Lower leg skin (tissue), 4 donors: ENCODE results near the gene NUBP2. TPM values are rescaled to one million over a fixed set of nuclear protein-coding genes. Genes with fewer than 3 reads are reported as not detected.

Experiments used
- DNase-seq, 2 donors: peaks; one replicate each; pipeline ENCODE4 v3.0.0-alpha.2; 2019; ENCODE audit warnings: low spot score in 2 of 2
- H3K4me3 ChIP-seq: fragments of 200-600 bp; sonication (generic); 2 replicates; pipeline ENCODE4 v1.5.1; 2017; ENCODE audit warnings: mild to moderate bottlenecking, low read depth; ENCODE audit not compliant: poor library complexity, severe bottlenecking
- CTCF ChIP-seq, 3 donors: fragments of 450-650 bp; IDR thresholded peaks; one replicate each; pipeline ENCODE4 v1.5.1; 2016; ENCODE audit warnings: antibody characterized with exemption in 3 of 3, mild to moderate bottlenecking in 3 of 3, moderate library complexity in 2 of 3
- POLR2A ChIP-seq, 2 donors: fragments of 450-650 bp; IDR thresholded peaks; one replicate each; pipeline ENCODE4 v1.6.1; 2016 to 2017; ENCODE audit warnings: antibody characterized with exemption in 2 of 2, mild to moderate bottlenecking in 1 of 2, moderate library complexity in 1 of 2
- WGBS, 2 donors: methylation state at CpG; one replicate each; pipeline ENCODE4 v1.1.5; 2018; 5-methylcytosine and 5-hydroxymethylcytosine counted together
- intact Hi-C: fragments of 100-400 bp; cut with DNase I; formaldehyde crosslinking; loops from one replicate; pipeline ENCODE4 v1.15.0; 2023; ENCODE audit warnings: low total_unique reads
- total RNA-seq, 4 donors: library from RNA; depleted of rRNA; stranded (reverse); fragments of >200 nt; gene quantifications; one replicate each; pipeline ENCODE4 v1.1.0, GENCODE V29; 2016

NUBP2 gene
- total RNA-seq, 4 donors from 2014 or later: 79.7 to 108 (median 91.3) TPM

- intact Hi-C loops: no loop called here
- TF ChIP-seq CTCF (IDR thresholded peaks at IDR 0.05) (no peak), POLR2A (IDR thresholded peaks at IDR 0.05) (no peak)
- peak in 1 of 2 donors; percentile 85 for DNase-seq
- WGBS, 2 donors: 70 to 80% methylated on average over 28 to 32 of the region's 38 CpGs
- no peak overlapping the region for H3K4me3 ChIP-seq
These were observed 5.4 kb downstream of the NUBP2 start for GRCh38 chr16:1788095-1788707.

DNA sequence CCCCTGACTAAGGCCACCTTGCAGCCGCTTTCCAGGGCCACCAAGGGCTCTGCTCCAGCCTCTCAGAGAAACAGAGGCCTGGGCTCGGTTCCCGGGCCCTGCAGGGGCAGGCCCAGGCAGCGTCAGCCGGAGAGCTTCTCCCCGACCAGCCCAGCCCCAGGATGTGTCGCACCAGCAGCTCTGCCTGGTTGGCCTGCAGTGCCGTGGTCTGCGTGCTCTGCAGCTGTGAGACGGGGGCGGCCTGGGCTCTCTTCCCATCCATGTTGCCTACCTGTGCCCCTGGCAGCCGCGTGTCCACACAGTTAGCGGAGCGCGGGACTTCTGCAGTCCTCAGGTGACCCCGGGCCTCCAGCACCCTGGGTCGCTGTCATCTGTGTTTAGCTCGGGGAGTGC, 5.9 kb downstream of the NUBP2 start:
- intact Hi-C loops: no loop called here
- DNase-seq: no peak
- TF ChIP-seq POLR2A (IDR thresholded peaks at IDR 0.05): no peak
- TF ChIP-seq CTCF (IDR thresholded peaks at IDR 0.05): no peak
- H3K4me3 ChIP-seq: no peak overlapping the region
- WGBS, 2 donors: 28 to 58% methylated on average over 12 to 17 of the region's 19 CpGs

DNA sequence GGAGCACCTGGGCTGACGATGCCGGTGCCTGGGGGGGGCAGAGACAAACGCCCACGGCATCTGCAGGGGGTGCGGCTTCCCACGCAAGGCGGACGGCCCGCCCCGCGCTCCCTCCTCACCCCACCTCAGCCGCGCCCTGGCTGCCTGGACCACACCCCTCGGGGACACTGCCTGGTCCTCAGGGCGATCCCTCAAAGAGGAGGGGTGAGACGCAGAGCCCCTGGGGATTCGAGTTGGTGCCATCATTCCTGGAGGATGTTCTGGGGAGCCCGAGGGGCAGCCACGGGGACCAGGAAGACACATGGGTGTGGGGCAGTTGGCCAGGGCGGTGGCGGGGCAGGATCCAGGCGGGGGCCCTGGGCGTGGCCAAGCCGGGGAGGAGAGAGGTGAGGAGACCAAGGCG, 6.9 kb downstream of the NUBP2 start:
- TF ChIP-seq POLR2A (IDR thresholded peaks at IDR 0.05) (no peak), CTCF (IDR thresholded peaks at IDR 0.05) (no peak)
- no peak overlapping the region for H3K4me3 ChIP-seq
- peak in 1 of 2 donors; percentile 85 for DNase-seq
- intact Hi-C loops: no loop called here
- WGBS, 2 donors: 60 to 76% methylated on average over 11 to 25 of the region's 25 CpGs

DNA sequence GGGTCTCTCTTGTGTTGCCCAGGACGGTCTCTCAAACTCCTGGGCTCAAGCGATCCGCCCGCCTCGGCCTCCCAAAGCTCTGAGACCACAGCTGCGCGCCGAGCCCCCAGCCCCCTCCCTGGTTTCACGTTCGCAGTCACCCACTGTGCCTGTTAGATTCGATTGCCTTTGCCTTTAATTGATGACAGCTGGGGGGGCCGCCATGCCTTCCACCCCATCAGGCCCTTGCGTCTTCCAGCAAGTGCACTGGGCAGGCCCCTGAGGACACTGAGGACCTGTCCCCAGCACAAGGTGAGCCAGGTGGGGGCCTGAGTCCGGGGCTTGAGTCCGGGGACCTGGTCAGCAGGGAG, 7.5 kb downstream of the NUBP2 start:
- no peak for DNase-seq
- intact Hi-C loops: no loop called here
- H3K4me3 ChIP-seq: no peak overlapping the region
- TF ChIP-seq CTCF (IDR thresholded peaks at IDR 0.05) (no peak), POLR2A (IDR thresholded peaks at IDR 0.05) (no peak)
- 89 to 93% methylated on average over 15 of the region's 15 CpGs for WGBS, 2 donors

- WGBS, 2 donors: 89 to 95% methylated on average over 22 to 38 of the region's 44 CpGs
- TF ChIP-seq POLR2A (IDR thresholded peaks at IDR 0.05) (no peak), CTCF (IDR thresholded peaks at IDR 0.05) (no peak)
- no peak for DNase-seq
- no peak overlapping the region for H3K4me3 ChIP-seq
- intact Hi-C loops: no loop called here
These were observed 8.0 kb downstream of the NUBP2 start for GRCh38 chr16:1790611-1791255.
